ENCODE measurements around the gene B3GALT6.

The B3GALT6 gene

GRCh38 chr1:1238702-1239178 is 6.7 kb downstream of the B3GALT6 start:
- in situ Hi-C loops (cut with MboI; ENCODE audit: low pct_unique_long_range_greater_than_20kb, low sequenced_read_pairs, unreplicated experiment): no loop called here
- no peak for DNase-seq (ENCODE audit: low spot score)
- TF ChIP-seq CTCF (IDR thresholded peaks at IDR 0.05; ENCODE audit: extremely low read depth, insufficient read depth, missing control alignments): no peak

GRCh38 chr1:1239227-1239613 is 7.2 kb downstream of the B3GALT6 start:
- DNase-seq (ENCODE audit: low spot score): no peak
- no peak for TF ChIP-seq CTCF (IDR thresholded peaks at IDR 0.05; ENCODE audit: extremely low read depth, insufficient read depth, missing control alignments)
- in situ Hi-C loops (cut with MboI; ENCODE audit: low pct_unique_long_range_greater_than_20kb, low sequenced_read_pairs, unreplicated experiment): no loop called here

- no peak for DNase-seq (ENCODE audit: low spot score)
- in situ Hi-C loops (cut with MboI; ENCODE audit: low pct_unique_long_range_greater_than_20kb, low sequenced_read_pairs, unreplicated experiment): no loop called here
- no peak for TF ChIP-seq CTCF (IDR thresholded peaks at IDR 0.05; ENCODE audit: extremely low read depth, insufficient read depth, missing control alignments)
Measured at GRCh38 chr1:1239614-1240347, 7.7 kb downstream of the B3GALT6 start.

- no peak for DNase-seq (ENCODE audit: low spot score)
- in situ Hi-C loops (cut with MboI; ENCODE audit: low pct_unique_long_range_greater_than_20kb, low sequenced_read_pairs, unreplicated experiment): no loop called here
- no peak for TF ChIP-seq CTCF (IDR thresholded peaks at IDR 0.05; ENCODE audit: extremely low read depth, insufficient read depth, missing control alignments)
Measured at GRCh38 chr1:1240348-1240732, 8.3 kb downstream of the B3GALT6 start.

GRCh38 chr1:1240822-1241587 is 9.0 kb downstream of the B3GALT6 start:
- no peak for TF ChIP-seq CTCF (IDR thresholded peaks at IDR 0.05; ENCODE audit: extremely low read depth, insufficient read depth, missing control alignments)
- DNase-seq (ENCODE audit: low spot score): no peak
- in situ Hi-C loops (cut with MboI; ENCODE audit: low pct_unique_long_range_greater_than_20kb, low sequenced_read_pairs, unreplicated experiment): no loop called here

DNA sequence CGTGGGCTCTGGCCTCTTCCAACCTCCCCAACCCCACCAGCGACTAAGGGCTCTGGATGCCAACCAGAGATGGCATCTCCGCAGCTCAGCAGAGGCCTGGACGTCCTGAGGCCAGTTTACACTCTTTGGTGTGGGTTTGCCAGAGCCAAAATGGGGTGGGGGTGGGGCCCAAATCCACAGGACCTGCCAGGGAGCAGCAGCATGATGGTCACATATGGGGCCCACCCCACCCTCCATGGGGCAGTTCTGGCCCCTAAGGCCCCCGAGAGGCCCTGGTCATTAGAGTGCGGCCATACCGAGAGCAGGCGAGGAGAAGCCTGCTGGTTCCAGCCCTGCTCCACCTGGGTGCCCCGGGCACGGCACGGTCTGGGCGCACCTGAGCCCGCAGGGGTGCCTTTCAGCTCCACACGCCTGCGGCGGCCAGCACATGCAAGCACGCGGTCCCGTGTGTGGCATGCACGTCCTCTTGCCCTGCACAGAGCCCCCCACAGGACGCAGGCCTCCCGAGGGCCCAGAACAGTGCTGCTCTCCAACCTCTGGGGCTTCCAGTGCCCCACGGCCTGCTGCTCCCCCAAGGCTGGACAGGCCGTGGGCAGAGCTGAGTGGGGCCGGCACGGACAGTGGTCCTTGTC is 9.7 kb downstream of the B3GALT6 start:
- TF ChIP-seq CTCF (IDR thresholded peaks at IDR 0.05; ENCODE audit: extremely low read depth, insufficient read depth, missing control alignments): no peak
- DNase-seq (ENCODE audit: low spot score): no peak
- in situ Hi-C loops (cut with MboI; ENCODE audit: low pct_unique_long_range_greater_than_20kb, low sequenced_read_pairs, unreplicated experiment): no loop called here

Measured in GM13977 (cell line).